PC-9 (cell line): ENCODE measurements around the gene SH3RF3.

Source experiments
- CTCF ChIP-seq: fragments of 200-600 bp; sonication (generic); conservative IDR thresholded peaks from 2 replicates; pipeline ENCODE4 v1.6.1; 2017; ENCODE audit warnings: mixed run types, antibody characterized with exemption, mild to moderate bottlenecking, moderate library complexity
- EZH2 ChIP-seq: fragments of 200-600 bp; sonication (generic); IDR thresholded peaks from 2 replicates; pipeline ENCODE4 v1.8.0; 2017; ENCODE audit warnings: antibody characterized with exemption, low read depth

- TF ChIP-seq CTCF (no peak), EZH2 (no peak)
These were observed 119.6 kb downstream of the SH3RF3 start for GRCh38 chr2:109248590-109248989.
